HG03196 (cell line): Measurements from ENCODE around the gene CAMK1G.

Experiments used
- ATAC-seq: cut with Tn5 transposase; IDR thresholded peaks from one replicate; pipeline ENCODE4 v1.9.1; 2021; ENCODE audit not compliant: unreplicated experiment

The CAMK1G gene

GRCh38 chr1:209633335-209633997 lies 50.0 kb downstream of the CAMK1G start:
- ATAC-seq, result no peak

- ATAC-seq, result no peak
These were observed 50.7 kb downstream of the CAMK1G start for GRCh38 chr1:209634005-209634737.

- no peak for ATAC-seq
These were observed 52.3 kb downstream of the CAMK1G start for GRCh38 chr1:209635850-209636249.

GRCh38 chr1:209641832-209642172 lies 58.3 kb downstream of the CAMK1G start:
- no peak for ATAC-seq

- no peak for ATAC-seq
These were observed 59.3 kb downstream of the CAMK1G start for GRCh38 chr1:209642816-209643215.

- no peak for ATAC-seq
These were observed 59.9 kb downstream of the CAMK1G start for GRCh38 chr1:209643285-209644020.

GRCh38 chr1:209645574-209646452 lies 62.3 kb downstream of the CAMK1G start:
- ATAC-seq, result no peak

GRCh38 chr1:209646558-209646957 lies 63.0 kb downstream of the CAMK1G start:
- ATAC-seq, result no peak

GRCh38 chr1:209647156-209647555 lies 63.6 kb downstream of the CAMK1G start:
- no peak for ATAC-seq

- no peak for ATAC-seq
These were observed 64.8 kb downstream of the CAMK1G start for GRCh38 chr1:209648346-209648745.

- ATAC-seq, result no peak
These were observed 65.6 kb downstream of the CAMK1G start for GRCh38 chr1:209648931-209649776.

- ATAC-seq, result no peak
These were observed 66.9 kb downstream of the CAMK1G start for GRCh38 chr1:209650454-209650853.

- ATAC-seq, result peak; percentile 66
These were observed 67.6 kb downstream of the CAMK1G start for GRCh38 chr1:209651138-209651587.

GRCh38 chr1:209652121-209652735 lies 68.7 kb downstream of the CAMK1G start, which contains the start of gene LAMB3:
TSS of gene LAMB3 (minus strand) at chr1:209652425. CDS start at chr1:209650944, 1,481 bp downstream.
- no peak for ATAC-seq

GRCh38 chr1:209652873-209653401 lies 69.4 kb downstream of the CAMK1G start:
- ATAC-seq, result no peak

GRCh38 chr1:209653915-209654351 lies 70.4 kb downstream of the CAMK1G start:
- ATAC-seq, result no peak

GRCh38 chr1:209655411-209656231 lies 72.1 kb downstream of the CAMK1G start:
- ATAC-seq, result no peak

- no peak for ATAC-seq
These were observed 73.8 kb downstream of the CAMK1G start for GRCh38 chr1:209657140-209657879.
